ENCODE measurements around the gene QSER1. TPM values are rescaled to one million over a fixed set of nuclear protein-coding genes. Genes with fewer than 3 reads are reported as not detected.

The QSER1 gene
- total RNA-seq, 1 experiment from 2014 or later, result 30.1 TPM

- no peak for DNase-seq (ENCODE audit: low read depth)
These were observed 1.6 kb upstream of the QSER1 start for GRCh38 chr11:32890843-32891656.

- peak; percentile 47 for DNase-seq (ENCODE audit: low read depth)
These were observed 805 bp upstream of the QSER1 start for GRCh38 chr11:32891657-32892354.

- DNase-seq (ENCODE audit: low read depth), result no peak
These were observed 407 bp downstream of the QSER1 start for GRCh38 chr11:32893093-32893342.

- peak; percentile 55 for DNase-seq (ENCODE audit: low read depth)
These were observed 935 bp downstream of the QSER1 start for GRCh38 chr11:32893343-32894148.

- peak; percentile 91 for DNase-seq (ENCODE audit: low read depth)
These were observed 1.7 kb downstream of the QSER1 start for GRCh38 chr11:32894149-32894827.

GRCh38 chr11:32894921-32895320, 2.3 kb downstream of the QSER1 start:
- no peak for DNase-seq (ENCODE audit: low read depth)

- DNase-seq (ENCODE audit: low read depth), result no peak
These were observed 2.9 kb downstream of the QSER1 start for GRCh38 chr11:32895471-32895870.

- no peak for DNase-seq (ENCODE audit: low read depth)
These were observed 4.5 kb downstream of the QSER1 start for GRCh38 chr11:32897103-32897502.

GRCh38 chr11:32899438-32899837, 6.8 kb downstream of the QSER1 start:
- DNase-seq (ENCODE audit: low read depth), result no peak

GRCh38 chr11:32902089-32902665, 9.6 kb downstream of the QSER1 start:
- DNase-seq (ENCODE audit: low read depth), result no peak

GRCh38 chr11:32905028-32905667, 12.5 kb downstream of the QSER1 start:
- DNase-seq (ENCODE audit: low read depth), result peak; percentile 12

GRCh38 chr11:32908619-32909018, 16.0 kb downstream of the QSER1 start:
- DNase-seq (ENCODE audit: low read depth), result no peak

- DNase-seq (ENCODE audit: low read depth), result no peak
These were observed 18.8 kb downstream of the QSER1 start for GRCh38 chr11:32911413-32911812.

GRCh38 chr11:32913445-32913844, 20.8 kb downstream of the QSER1 start:
- DNase-seq (ENCODE audit: low read depth), result no peak

GRCh38 chr11:32916361-32916760, 23.8 kb downstream of the QSER1 start:
- no peak for DNase-seq (ENCODE audit: low read depth)

- no peak for DNase-seq (ENCODE audit: low read depth)
These were observed 24.4 kb downstream of the QSER1 start for GRCh38 chr11:32916994-32917393.

GRCh38 chr11:32918427-32918826, 25.8 kb downstream of the QSER1 start:
- DNase-seq (ENCODE audit: low read depth), result peak; percentile 51

GRCh38 chr11:32919338-32919737, 26.7 kb downstream of the QSER1 start:
- DNase-seq (ENCODE audit: low read depth), result no peak

GRCh38 chr11:32920570-32920969, 28.0 kb downstream of the QSER1 start:
- no peak for DNase-seq (ENCODE audit: low read depth)

- DNase-seq (ENCODE audit: low read depth), result no peak
These were observed 28.6 kb downstream of the QSER1 start for GRCh38 chr11:32921204-32921603.

- no peak for DNase-seq (ENCODE audit: low read depth)
These were observed 39.0 kb downstream of the QSER1 start for GRCh38 chr11:32931606-32932005.
